Astrocyte of the spinal cord (primary cell): ENCODE measurements around the gene GAMT.

Source experiments
- DNase-seq: peaks from one replicate; pipeline ENCODE4 v3.0.0; 2011; ENCODE audit warnings: low read depth, low spot score
- H3K4me3 ChIP-seq: 2 replicates; pipeline ENCODE4 v1.5.1; 2011; ENCODE audit warnings: low read depth, mild to moderate bottlenecking, low read length, moderate library complexity
- in situ Hi-C: cut with HindIII; loops from 2 replicates; pipeline ENCODE4 v1.10.0; 2017; ENCODE audit warnings: low sequenced_read_pairs
- TF ChIP-seq, protein P1 (sequence below): IDR thresholded peaks from 2 replicates; pipeline ENCODE4 v1.5.1; 2012; ENCODE audit warnings: low read depth, mild to moderate bottlenecking, low read length, inconsistent platforms

The GAMT gene

DNA sequence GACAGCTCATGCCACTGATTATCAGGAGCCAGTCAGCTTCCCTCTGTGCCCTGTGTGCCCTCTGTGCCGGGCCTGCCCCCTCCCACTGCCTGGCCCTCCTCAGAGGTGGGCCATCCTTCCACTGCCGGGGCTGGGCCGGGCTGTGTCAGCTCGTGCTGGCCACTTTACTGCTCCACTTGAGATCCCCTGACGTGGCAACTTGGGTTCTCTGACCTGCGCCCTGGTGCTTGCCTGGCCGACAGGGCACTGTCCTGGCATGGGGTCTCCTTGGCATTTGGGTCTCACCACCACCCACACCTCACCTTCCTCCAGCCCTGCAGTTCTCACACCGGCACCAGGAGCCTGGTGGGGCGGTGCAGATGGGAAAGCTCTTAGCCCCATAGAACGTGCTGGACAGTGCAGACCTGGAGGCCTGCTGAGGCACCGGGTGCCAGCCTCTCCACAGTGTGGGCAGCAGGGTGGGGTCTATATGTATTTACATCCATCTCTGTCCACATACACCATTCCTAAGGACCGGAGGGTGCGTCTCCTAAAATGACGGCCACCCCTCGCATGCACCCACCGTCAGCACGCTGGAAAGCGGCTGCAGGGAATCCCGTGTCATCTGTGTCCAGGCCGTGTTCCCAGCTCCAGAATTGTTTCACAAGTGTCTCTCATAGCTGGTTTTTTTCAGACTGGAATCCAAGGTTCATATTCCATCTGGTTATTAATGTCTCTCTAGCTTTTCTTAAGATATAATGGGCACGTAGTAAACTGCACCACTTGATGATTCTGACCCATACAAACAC lies 17.8 kb upstream of the GAMT start:
- in situ Hi-C loops = no loop called here
- no peak overlapping the region for H3K4me3 ChIP-seq
- TF ChIP-seq, protein P1, sequence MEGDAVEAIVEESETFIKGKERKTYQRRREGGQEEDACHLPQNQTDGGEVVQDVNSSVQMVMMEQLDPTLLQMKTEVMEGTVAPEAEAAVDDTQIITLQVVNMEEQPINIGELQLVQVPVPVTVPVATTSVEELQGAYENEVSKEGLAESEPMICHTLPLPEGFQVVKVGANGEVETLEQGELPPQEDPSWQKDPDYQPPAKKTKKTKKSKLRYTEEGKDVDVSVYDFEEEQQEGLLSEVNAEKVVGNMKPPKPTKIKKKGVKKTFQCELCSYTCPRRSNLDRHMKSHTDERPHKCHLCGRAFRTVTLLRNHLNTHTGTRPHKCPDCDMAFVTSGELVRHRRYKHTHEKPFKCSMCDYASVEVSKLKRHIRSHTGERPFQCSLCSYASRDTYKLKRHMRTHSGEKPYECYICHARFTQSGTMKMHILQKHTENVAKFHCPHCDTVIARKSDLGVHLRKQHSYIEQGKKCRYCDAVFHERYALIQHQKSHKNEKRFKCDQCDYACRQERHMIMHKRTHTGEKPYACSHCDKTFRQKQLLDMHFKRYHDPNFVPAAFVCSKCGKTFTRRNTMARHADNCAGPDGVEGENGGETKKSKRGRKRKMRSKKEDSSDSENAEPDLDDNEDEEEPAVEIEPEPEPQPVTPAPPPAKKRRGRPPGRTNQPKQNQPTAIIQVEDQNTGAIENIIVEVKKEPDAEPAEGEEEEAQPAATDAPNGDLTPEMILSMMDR = no peak
- DNase-seq = no peak

DNA sequence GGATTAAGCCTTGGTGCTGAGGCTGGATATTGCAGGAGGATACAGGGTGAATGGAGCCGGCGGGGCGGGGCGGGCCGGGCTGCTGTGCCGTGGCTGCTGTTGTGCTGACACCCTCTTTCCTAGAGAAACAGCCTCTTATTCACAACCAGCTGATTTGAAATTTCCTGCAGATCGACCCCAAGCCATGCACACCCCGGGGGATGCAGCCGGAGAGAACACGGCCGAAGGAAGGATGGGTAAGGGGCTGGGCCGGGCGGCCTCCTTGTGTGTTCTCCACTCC lies 17.1 kb upstream of the GAMT start:
- H3K4me3 ChIP-seq = no peak overlapping the region
- DNase-seq = no peak
- TF ChIP-seq, protein P1 = no peak
- in situ Hi-C loops = no loop called here

DNA sequence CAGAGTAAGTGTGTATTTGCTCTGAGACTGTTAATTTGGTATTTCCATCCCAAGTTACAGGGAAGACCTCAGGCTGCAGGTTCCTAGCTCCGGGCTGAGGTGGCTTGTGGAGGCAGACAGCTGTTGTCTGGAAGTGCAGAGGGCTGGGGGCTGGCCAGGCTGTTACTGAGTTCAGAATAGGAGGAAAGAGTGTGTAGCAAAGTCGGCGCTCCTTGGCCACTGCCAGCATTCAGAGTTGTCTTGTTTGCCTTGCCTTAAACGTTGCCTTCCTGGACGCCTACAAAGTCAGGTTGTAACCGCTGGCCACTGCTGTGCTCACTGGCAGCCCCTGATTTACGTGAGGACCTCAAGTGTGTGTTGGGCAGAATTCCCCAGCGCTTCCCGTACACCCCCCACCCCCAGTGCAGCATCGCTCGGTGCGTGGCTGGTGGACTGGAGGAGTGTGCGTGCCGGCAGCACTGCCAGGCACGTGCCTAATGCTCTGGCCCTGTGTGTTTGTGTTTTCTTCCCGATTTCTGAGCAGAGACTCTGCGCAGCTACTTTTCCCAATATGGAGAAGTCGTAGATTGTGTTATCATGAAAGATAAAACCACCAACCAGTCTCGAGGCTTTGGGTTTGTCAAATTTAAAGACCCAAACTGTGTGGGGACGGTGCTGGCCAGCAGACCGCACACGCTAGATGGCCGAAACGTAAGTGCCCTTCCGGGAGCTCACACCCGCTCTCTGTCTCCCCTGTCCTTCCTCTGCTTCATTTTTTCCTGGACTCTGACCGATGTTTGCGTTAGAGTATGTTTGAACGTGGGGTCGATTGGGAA lies 16.5 kb upstream of the GAMT start:
- DNase-seq = no peak
- in situ Hi-C loops = no loop called here
- TF ChIP-seq, protein P1 = no peak
- H3K4me3 ChIP-seq = no peak overlapping the region

DNA sequence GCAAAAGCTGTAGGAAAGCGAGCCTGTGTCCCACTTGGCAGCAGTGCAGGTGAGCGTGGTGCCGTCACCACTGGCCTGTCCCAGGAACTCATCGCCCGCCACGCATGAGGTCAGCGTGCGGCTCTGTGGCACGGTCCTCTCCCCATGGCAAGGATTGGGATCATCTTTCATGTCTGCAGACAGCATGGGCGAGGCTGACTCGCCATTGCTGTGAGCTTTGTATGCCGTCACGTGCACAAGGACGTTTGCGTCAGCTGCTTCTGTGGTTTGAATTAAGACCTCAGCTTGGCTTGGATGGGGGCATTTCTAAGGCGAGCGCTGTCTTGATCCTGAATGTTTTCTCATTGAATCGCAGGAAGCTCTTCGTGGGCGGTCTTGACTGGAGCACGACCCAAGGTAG lies 15.8 kb upstream of the GAMT start:
- in situ Hi-C loops = no loop called here
- TF ChIP-seq, protein P1 = no peak
- peak; percentile 84 for DNase-seq

DNA sequence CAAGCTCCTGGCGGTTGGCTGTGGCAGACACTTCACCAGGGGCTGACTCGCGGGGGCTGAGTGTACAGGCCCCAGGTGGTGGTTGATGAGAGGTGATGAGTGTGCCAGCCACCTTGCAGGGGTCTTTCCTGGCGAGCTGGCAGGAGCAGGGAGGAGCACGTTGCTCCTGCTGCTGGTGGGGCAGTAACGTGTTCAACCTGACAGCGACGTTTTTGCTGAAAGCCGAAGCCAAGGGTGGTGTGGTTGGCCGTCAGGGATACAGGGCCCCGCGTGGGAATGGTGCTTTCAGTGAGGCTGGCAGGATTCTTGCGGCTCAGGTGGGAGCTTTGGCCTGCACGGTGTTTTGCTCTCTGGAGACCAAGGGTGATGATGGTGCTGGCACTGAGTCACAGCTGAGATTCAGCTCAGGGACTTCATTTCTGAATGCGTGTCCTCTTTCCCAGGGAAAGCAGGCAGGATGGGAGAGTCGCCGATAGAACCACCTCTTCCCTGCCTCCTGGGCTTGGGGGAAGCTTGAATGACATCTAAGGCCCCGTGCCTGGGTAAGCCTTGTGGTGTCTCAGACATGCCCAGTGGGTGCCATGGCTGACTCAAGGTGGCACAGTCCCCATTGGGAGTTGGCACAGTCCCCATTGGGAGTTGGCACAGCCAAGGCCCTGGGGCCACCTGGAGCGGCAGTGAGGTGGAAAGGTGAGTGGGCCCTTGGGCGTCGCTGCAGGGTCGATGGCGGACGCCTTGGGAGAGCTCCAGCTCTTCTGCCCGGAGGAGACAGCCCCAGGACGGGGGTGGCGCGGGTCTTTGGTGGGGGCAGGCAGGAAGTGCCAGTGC lies 14.9 kb upstream of the GAMT start:
- DNase-seq = peak; percentile 31
- no peak overlapping the region for H3K4me3 ChIP-seq
- TF ChIP-seq, protein P1 = no peak
- in situ Hi-C loops = no loop called here

More for the DNA sequence above, 15.8 kb upstream of the GAMT start:
- no peak overlapping the region for H3K4me3 ChIP-seq

DNA sequence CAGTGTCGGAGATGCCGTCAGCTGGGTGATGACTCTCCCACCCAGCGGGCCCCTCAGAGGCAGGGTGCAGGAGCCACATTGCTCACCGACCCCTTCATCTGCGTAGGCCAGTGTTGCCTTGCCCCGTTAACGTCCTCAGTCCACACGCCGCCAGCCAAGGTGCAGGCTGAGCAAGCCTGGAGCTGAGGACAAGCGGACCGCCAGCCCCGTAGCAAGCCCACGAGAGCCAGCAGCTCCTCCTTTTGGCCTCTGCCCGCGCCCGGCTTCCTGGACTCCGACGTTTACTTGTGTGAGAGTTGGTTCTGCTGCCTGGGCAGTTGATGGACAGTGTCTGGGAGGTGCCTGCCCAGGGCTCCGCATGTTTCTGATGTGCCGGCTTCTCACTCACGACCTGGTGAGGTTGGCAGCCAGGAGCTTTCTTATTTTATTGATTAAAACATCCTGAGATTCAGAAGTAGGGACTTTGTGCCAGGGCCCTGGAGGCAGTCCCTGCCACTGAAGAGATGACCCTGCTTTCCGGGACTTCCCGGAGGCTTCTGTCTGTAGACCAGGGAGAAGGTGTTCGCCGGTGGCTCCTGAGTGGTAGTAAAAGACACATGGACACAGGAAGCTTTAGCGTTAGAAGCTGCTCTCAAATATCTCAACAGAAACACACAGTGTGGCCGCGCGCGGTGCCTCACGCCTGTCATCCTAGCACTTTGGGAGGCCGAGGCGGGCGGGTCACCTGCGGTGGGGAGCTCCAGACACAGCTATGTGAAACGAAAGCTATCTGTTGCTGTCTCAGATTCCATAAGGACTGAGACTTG lies 11.9 kb upstream of the GAMT start:
- TF ChIP-seq, protein P1 = no peak
- no peak for DNase-seq
- in situ Hi-C loops = no loop called here
- H3K4me3 ChIP-seq = no peak overlapping the region
